ENCODE results near the gene SVOP.

- TF ChIP-seq CTCF (IDR thresholded peaks at IDR 0.05), result no peak
- TF ChIP-seq POLR2A (IDR thresholded peaks at IDR 0.05), result no peak
Measured at GRCh38 chr12:108930756-108931155, 90.1 kb downstream of the SVOP start.

Data from body of pancreas (tissue), 4 donors.